Naive thymus-derived CD4-positive, alpha-beta T cell (primary cell): Measurements from ENCODE around the gene TET2. TPM values are rescaled to one million over a fixed set of nuclear protein-coding genes. Genes with fewer than 3 reads are reported as not detected.

Experiments
- ATAC-seq: fragments of 150-1000 bp; cut with Tn5 transposase; 2 replicates; pipeline ENCODE4 v1.10.0; 2021; ENCODE audit warnings: mild to moderate bottlenecking, moderate library complexity
- CTCF ChIA-PET: fragments of 350-600 bp; sonication (Branson Sonifier 250); formaldehyde crosslinking; loops from one replicate; lab custom pipeline; 2021; ENCODE audit warnings: antibody characterized with exemption; lab: Charles Lee
- POLR2A ChIA-PET: fragments of 350-600 bp; sonication (Branson Sonifier 250); formaldehyde crosslinking; loops from one replicate; lab custom pipeline; 2021; ENCODE audit warnings: antibody characterized with exemption, inconsistent platforms; lab: Charles Lee
- DNase-seq, 9 donors: peaks; one replicate each; pipeline versions ENCODE4 v3.0.0 to v3.0.0-alpha.2; 2020 to 2022; ENCODE audit warnings: mixed read lengths in 1 of 9
- H3K27ac ChIP-seq: one replicate; pipeline ENCODE4 v1.7.0; 2013; ENCODE audit warnings: mild to moderate bottlenecking, low read depth, low read length, moderate library complexity
- H3K27me3 ChIP-seq, 2 donors: one replicate each; pipeline ENCODE4 v1.7.0; 2013; ENCODE audit warnings: low read length in 2 of 2, mild to moderate bottlenecking in 2 of 2, moderate library complexity in 2 of 2; ENCODE audit not compliant: control insufficient read depth in 2 of 2, insufficient read depth in 2 of 2
- H3K36me3 ChIP-seq, 3 experiments: 1 replicate in 2 of 3; 2 replicates in 1 of 3; pipeline ENCODE4 v1.7.0; 2013; ENCODE audit warnings: low read length in 3 of 3, mild to moderate bottlenecking in 3 of 3, moderate library complexity in 1 of 3; ENCODE audit not compliant: insufficient read depth in 3 of 3, control insufficient read depth in 2 of 3
- H3K4me1 ChIP-seq, 2 donors: one replicate each; pipeline ENCODE4 v1.7.0; 2013; ENCODE audit warnings: low read length in 2 of 2, mild to moderate bottlenecking in 2 of 2, moderate library complexity in 1 of 2; ENCODE audit not compliant: control insufficient read depth in 2 of 2, insufficient read depth in 2 of 2
- H3K4me3 ChIP-seq: 2 replicates; pipeline ENCODE4 v1.7.0; 2013; ENCODE audit warnings: mild to moderate bottlenecking, low read length
- H3K9me3 ChIP-seq, 3 experiments: 1 replicate in 2 of 3; 2 replicates in 1 of 3; pipeline ENCODE4 v1.7.0; 2013; ENCODE audit warnings: low read length in 3 of 3; ENCODE audit not compliant: control insufficient read depth in 2 of 3
- H3K27ac Mint-ChIP-seq, 9 donors: one replicate each; pipeline ENCODE4 v1.8.0; 2020 to 2022; ENCODE audit warnings: mixed read lengths in 9 of 9, mild to moderate bottlenecking in 8 of 9, moderate library complexity in 5 of 9, inconsistent platforms in 2 of 9
- H3K27me3 Mint-ChIP-seq, 5 donors: one replicate each; pipeline ENCODE4 v1.8.0; 2021 to 2022; ENCODE audit warnings: mixed read lengths in 5 of 5, mild to moderate bottlenecking in 1 of 5
- H3K36me3 Mint-ChIP-seq, 5 donors: one replicate each; pipeline ENCODE4 v1.8.0; 2020 to 2022; ENCODE audit warnings: mixed read lengths in 5 of 5, mild to moderate bottlenecking in 3 of 5, inconsistent platforms in 1 of 5
- H3K4me1 Mint-ChIP-seq, 7 donors: one replicate each; pipeline ENCODE4 v1.8.0; 2020 to 2022; ENCODE audit warnings: mixed read lengths in 7 of 7, mild to moderate bottlenecking in 3 of 7, inconsistent platforms in 1 of 7
- H3K4me3 Mint-ChIP-seq, 10 donors: one replicate each; pipeline ENCODE4 v1.8.0; 2020 to 2022; ENCODE audit warnings: mild to moderate bottlenecking in 10 of 10, mixed read lengths in 10 of 10, moderate library complexity in 6 of 10, inconsistent platforms in 2 of 10
- H3K9me3 Mint-ChIP-seq, 11 donors: one replicate each; pipeline ENCODE4 v1.8.0; 2020 to 2022; ENCODE audit warnings: mixed read lengths in 11 of 11, mild to moderate bottlenecking in 4 of 11, inconsistent platforms in 1 of 11, moderate library complexity in 1 of 11
- intact Hi-C, 2 donors: fragments of 100-400 bp; cut with micrococcal nuclease; formaldehyde crosslinking; loops; one replicate each; pipeline ENCODE4 v1.15.1; 2023
- polyA plus RNA-seq, 2 donors: library from polyadenylated mRNA; unstranded; fragments of 300-500 nt; fragmentation: Illumina TruSeq; gene quantifications; one replicate each; pipeline ENCODE4 v1.2.3, GENCODE V29; 2021
- total RNA-seq, 6 experiments: library from RNA in 5 of 6; stranded (reverse) in 5 of 6; gene quantifications; 1 replicate in 5 of 6; 2 replicates in 1 of 6; pipeline ENCODE4 v1.2.3 and lab custom pipeline; 2021 to 2026

TET2 gene
- total and polyA plus RNA-seq, 7 experiments from 2014 or later = 12.8 to 78.4 (median 19.0) TPM

DNA sequence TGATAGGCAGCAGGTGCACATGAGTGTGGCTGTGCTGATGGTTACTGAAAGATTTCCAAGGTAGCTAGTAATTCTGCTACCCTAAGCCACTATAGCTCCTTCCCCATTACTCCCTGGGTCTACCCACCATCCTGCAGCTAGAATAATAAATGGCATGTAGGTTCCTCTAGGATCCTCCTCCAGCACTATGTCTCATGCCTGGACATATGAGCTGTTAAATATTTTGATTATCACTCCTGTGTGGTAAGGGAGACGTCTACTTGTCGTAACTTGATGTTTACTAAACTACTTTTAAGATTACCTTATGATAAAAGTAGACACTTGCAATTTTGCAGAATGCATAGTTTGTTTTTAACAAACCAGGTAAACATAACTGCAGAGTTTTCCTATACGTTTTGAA, 35.5 kb downstream of the TET2 start:
- ChIA-PET POLR2A (no interaction called here), CTCF (no interaction called here)
- peaks cover 0 to 12% of the 10 kb centered on the region in 2 donors for H3K4me1 ChIP-seq
- no peak overlapping the region for H3K27ac ChIP-seq
- no peaks in the 10 kb centered on the region for H3K27me3 ChIP-seq
- H3K9me3 ChIP-seq = no peaks in the 10 kb centered on the region
- H3K27me3 Mint-ChIP-seq = no peaks in the 10 kb centered on the region
- intact Hi-C loops = no loop called here
- no peak overlapping the region for H3K27ac Mint-ChIP-seq
- peaks cover 0 to 23% (median 3%) of the 10 kb centered on the region in 5 donors for H3K36me3 Mint-ChIP-seq
- no peak overlapping the region for H3K4me3 Mint-ChIP-seq
- peaks cover 17 to 36% (median 32%) of the 10 kb centered on the region in 7 donors for H3K4me1 Mint-ChIP-seq
- no peak overlapping the region for H3K4me3 ChIP-seq
- no peak for DNase-seq
- ATAC-seq = no peak
- H3K9me3 Mint-ChIP-seq = peaks cover 0 to 2% (median 0%) of the 10 kb centered on the region in 11 donors
- no peaks in the 10 kb centered on the region for H3K36me3 ChIP-seq

DNA sequence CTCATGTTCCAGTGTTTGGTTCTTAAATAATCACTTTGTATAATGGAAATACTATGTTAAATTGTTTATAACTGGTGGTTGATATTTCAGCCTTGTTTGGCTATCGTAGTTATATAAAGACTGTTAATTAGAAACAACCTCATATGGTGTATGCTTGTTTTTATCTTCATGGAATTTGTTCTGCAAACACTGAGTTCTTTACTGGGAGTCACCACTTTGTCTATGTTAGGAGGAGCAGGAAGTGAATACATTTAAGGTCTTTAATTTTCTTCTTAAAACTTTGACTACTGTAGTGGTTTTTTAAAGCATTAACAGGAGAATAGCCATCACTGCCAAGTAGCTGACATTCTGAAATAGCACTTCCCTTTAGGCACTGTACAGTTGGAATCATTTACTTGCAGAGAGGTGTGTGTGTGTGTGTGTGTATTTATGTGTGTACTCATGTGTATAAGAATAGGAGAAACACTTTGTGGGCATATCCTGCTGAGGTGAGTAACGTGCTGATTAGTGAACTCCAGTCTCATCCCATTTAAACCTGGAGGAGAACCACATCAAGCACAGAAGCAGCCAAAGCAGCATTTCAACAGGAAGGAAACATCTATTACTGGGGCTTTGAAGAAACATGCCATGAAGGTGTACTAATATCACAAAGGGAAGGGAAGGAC, 37.8 kb downstream of the TET2 start:
- ATAC-seq (peak; percentile 26), DNase-seq (peak in 2 of 9 donors; percentile 3 to 12)
- Histone ChIP-seq H3K9me3 (no peaks in the 10 kb centered on the region), H3K27ac (no peak overlapping the region), H3K27me3 (no peaks in the 10 kb centered on the region), H3K4me3 (no peak overlapping the region), H3K4me1 (peaks cover 0 to 12% of the 10 kb centered on the region in 2 donors), H3K36me3 (no peaks in the 10 kb centered on the region)
- H3K9me3 Mint-ChIP-seq = no peaks in the 10 kb centered on the region
- CTCF ChIA-PET = interaction anchor here (0.9 kb wide), 1 partner anchor 1159 kb away, joined by 3 read pairs; no protein-coding TSS in a partner anchor
- no peaks in the 10 kb centered on the region for H3K27me3 Mint-ChIP-seq
- intact Hi-C loops = no loop called here
- peak overlapping the region in 7 of 9 donors; percentile 8 to 78 (median 21) for H3K27ac Mint-ChIP-seq
- H3K4me3 Mint-ChIP-seq = peak overlapping the region in 3 of 10 donors; percentile 33 to 43 (median 36)
- POLR2A ChIA-PET = no interaction called here
- peaks cover 18 to 41% (median 32%) of the 10 kb centered on the region in 7 donors for H3K4me1 Mint-ChIP-seq
- H3K36me3 Mint-ChIP-seq = peaks cover 0 to 20% (median 0%) of the 10 kb centered on the region in 5 donors

DNA sequence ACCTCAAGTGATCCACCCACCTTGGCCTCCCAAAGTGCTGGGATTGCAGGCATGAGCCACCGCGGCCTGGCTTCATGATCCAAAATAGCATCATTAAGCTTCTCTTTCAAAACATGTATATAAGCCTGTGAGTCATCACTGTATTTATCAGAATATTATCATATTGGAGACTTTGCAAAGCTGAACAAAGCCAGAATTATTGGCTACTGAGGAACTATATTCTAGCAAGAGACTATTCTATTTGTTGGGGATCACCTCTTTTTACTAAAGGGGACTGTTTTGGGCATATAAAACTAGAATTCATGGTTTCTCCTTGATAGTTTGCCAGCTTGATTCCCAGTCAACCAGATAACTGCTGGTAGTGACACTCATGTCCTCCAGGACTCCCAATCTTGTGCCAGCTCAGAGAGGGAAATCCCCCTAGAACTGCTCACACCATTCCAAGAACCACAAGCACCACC, 40.1 kb downstream of the TET2 start:
- Mint-ChIP-seq H3K4me1 (peaks cover 20 to 51% (median 36%) of the 10 kb centered on the region in 7 donors), H3K36me3 (peaks cover 4 to 20% (median 7%) of the 10 kb centered on the region in 5 donors), H3K27ac (no peak overlapping the region), H3K27me3 (no peaks in the 10 kb centered on the region), H3K9me3 (no peaks in the 10 kb centered on the region), H3K4me3 (no peak overlapping the region)
- no peaks in the 10 kb centered on the region for H3K27me3 ChIP-seq
- intact Hi-C loops = no loop called here
- ATAC-seq (no peak), DNase-seq (no peak)
- ChIA-PET POLR2A (no interaction called here), CTCF (interaction anchor here (1.1 kb wide), 1 partner anchor 22 kb away, joined by 3 read pairs; no protein-coding TSS in a partner anchor)
- H3K9me3 ChIP-seq = no peaks in the 10 kb centered on the region
- peaks cover 0 to 12% of the 10 kb centered on the region in 2 donors for H3K4me1 ChIP-seq
- H3K27ac ChIP-seq = no peak overlapping the region
- H3K36me3 ChIP-seq = no peaks in the 10 kb centered on the region
- H3K4me3 ChIP-seq = no peak overlapping the region

DNA sequence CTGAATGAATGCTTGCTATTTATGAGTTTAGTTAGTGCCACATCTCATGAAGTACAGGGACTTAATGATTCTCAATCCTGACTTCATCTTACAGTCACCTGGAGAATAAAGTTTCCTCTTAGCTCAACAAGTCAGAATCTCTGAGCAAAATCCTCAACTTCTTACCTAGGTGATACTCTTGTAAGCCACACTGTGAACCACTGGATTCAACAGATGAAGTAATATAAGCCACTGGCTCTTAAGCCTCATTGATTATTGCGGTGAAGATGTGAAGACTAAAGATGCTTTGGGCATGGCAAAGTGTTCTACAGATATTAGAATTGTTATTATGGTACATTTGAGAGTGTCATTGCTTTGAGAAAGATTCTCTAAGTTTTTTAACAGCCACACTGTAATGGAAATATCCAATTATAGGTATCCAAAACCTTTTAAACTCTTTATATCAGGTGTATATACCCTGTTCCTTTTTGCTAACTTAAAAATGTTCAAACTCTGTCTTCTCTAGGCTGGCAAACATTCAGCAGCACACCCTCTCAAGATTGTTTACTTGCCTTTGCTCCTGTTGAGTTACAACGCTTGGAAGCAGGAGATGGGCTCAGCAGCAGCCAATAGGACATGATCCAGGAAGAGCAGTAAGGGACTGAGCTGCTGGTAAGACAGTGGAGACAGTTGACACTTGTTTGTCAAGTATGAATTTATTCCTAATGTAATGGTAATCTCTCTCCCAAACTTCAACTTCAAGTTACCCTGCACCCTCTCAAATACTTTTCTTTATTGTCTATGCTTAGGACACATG, 43.4 kb downstream of the TET2 start:
- no peak for ATAC-seq
- Mint-ChIP-seq H3K4me3 (no peak overlapping the region), H3K36me3 (peaks cover 4 to 30% (median 21%) of the 10 kb centered on the region in 5 donors), H3K4me1 (peaks cover 21 to 48% (median 30%) of the 10 kb centered on the region in 7 donors), H3K27ac (peak overlapping the region in 2 of 9 donors; percentile 5 to 47), H3K27me3 (no peaks in the 10 kb centered on the region), H3K9me3 (no peaks in the 10 kb centered on the region)
- no peaks in the 10 kb centered on the region for H3K4me1 ChIP-seq
- no peak for DNase-seq
- no peaks in the 10 kb centered on the region for H3K9me3 ChIP-seq
- intact Hi-C loops = loop anchor here in 1 of 2 donors (5.0 kb wide), 1 partner anchor 43 kb away; the partner anchor contains the start of gene TET2
- CTCF ChIA-PET = no interaction called here
- POLR2A ChIA-PET = no interaction called here
- no peaks in the 10 kb centered on the region for H3K27me3 ChIP-seq
- H3K27ac ChIP-seq = no peak overlapping the region
- H3K4me3 ChIP-seq = no peak overlapping the region
- no peaks in the 10 kb centered on the region for H3K36me3 ChIP-seq

DNA sequence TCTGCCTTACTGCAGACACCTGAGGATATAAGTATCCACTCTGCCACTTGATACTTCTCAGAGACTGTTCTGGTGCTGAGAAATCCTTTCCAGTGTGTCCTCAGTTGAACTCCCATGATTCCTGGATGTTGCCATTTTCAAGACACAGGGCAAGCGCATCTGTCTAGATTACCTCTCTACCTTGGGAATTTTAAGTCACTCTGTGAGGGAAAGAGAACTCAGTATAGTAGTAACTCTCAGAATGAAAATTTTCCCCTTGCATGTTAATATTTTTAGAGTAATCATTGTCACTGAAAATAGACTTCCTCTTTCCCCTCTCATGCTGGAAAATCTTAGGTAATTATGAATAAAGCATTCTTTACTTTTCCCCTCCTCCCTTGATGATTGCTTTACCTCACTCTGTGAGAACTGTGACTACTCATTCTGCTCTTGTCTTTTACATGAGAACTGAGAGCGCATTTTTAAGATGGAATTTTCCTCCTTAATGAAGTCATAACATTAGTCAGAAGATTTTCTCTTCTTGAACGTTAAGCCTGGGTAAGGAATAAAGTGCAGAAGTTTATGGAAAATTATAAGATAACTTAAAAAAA, 45.0 kb downstream of the TET2 start:
- Histone ChIP-seq H3K4me3 (no peak overlapping the region), H3K9me3 (no peaks in the 10 kb centered on the region), H3K4me1 (no peaks in the 10 kb centered on the region), H3K27me3 (no peaks in the 10 kb centered on the region), H3K27ac (no peak overlapping the region), H3K36me3 (no peaks in the 10 kb centered on the region)
- POLR2A ChIA-PET = interaction anchor here (0.6 kb wide), 1 partner anchor 70 kb away, joined by 3 read pairs; no protein-coding TSS in a partner anchor
- H3K9me3 Mint-ChIP-seq = no peaks in the 10 kb centered on the region
- no peaks in the 10 kb centered on the region for H3K27me3 Mint-ChIP-seq
- peak overlapping the region in 1 of 9 donors; percentile 70 for H3K27ac Mint-ChIP-seq
- ATAC-seq (peak; percentile 21), DNase-seq (no peak)
- intact Hi-C loops = loop anchor here in 1 of 2 donors (5.0 kb wide), 1 partner anchor 44 kb away; the partner anchor contains the start of gene TET2
- CTCF ChIA-PET = interaction anchor here (0.6 kb wide), 1 partner anchor 519 kb away, joined by 3 read pairs; no protein-coding TSS in a partner anchor
- peak overlapping the region in 2 of 10 donors; percentile 14 to 31 for H3K4me3 Mint-ChIP-seq
- H3K4me1 Mint-ChIP-seq = peaks cover 26 to 57% (median 39%) of the 10 kb centered on the region in 7 donors
- peaks cover 4 to 44% (median 30%) of the 10 kb centered on the region in 5 donors for H3K36me3 Mint-ChIP-seq

DNA sequence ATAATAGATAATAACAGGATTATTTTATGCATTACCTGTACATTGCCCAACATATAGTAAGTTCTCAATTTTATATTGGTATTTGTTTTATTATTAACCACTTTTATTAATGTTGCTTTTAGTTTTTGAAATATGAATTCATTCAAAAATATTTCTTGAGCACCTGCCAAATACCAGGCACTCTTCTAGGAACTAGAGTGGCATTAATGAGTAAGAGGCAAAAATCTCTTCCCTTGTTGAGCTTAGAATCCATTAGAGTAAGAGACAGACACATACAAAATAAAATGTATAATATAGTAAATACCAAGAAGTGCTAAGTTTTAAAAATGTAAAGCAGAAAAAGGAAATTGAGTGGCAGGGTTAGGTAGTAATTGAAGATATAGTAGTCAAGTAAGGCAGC, 45.8 kb downstream of the TET2 start:
- Histone ChIP-seq H3K9me3 (no peaks in the 10 kb centered on the region), H3K27me3 (no peaks in the 10 kb centered on the region), H3K27ac (no peak overlapping the region), H3K4me3 (no peak overlapping the region), H3K4me1 (no peaks in the 10 kb centered on the region), H3K36me3 (no peaks in the 10 kb centered on the region)
- intact Hi-C loops = loop anchor here in 1 of 2 donors (5.0 kb wide), 1 partner anchor 45 kb away; the partner anchor contains the start of gene TET2
- ATAC-seq (no peak), DNase-seq (no peak)
- H3K27ac Mint-ChIP-seq = no peak overlapping the region
- H3K9me3 Mint-ChIP-seq = no peaks in the 10 kb centered on the region
- ChIA-PET POLR2A (interaction anchor here (0.6 kb wide), 1 partner anchor 69 kb away, joined by 3 read pairs; no protein-coding TSS in a partner anchor), CTCF (no interaction called here)
- peaks cover 4 to 47% (median 31%) of the 10 kb centered on the region in 5 donors for H3K36me3 Mint-ChIP-seq
- no peaks in the 10 kb centered on the region for H3K27me3 Mint-ChIP-seq
- no peak overlapping the region for H3K4me3 Mint-ChIP-seq
- H3K4me1 Mint-ChIP-seq = peaks cover 33 to 64% (median 43%) of the 10 kb centered on the region in 7 donors
